Natural killer cell (primary cell): Measurements from ENCODE around the gene EBF3. TPM values are rescaled to one million over a fixed set of nuclear protein-coding genes. Genes with fewer than 3 reads are reported as not detected.

Source experiments
- ATAC-seq, 3 donors: fragments of 150-1000 bp in 2 of 3; fragments of 200-7000 bp in 1 of 3; cut with Tn5 transposase; 1 replicate in 1 of 3; 2 replicates in 2 of 3; pipeline ENCODE4 v1.10.0; 2021; ENCODE audit warnings: mild to moderate bottlenecking in 2 of 3, moderate library complexity in 2 of 3
- DNase-seq, 2 donors: peaks; one replicate each; pipeline versions ENCODE4 v3.0.0 to v3.0.0-alpha.2; 2013 to 2021; ENCODE audit warnings: mixed read lengths in 1 of 2
- H3K27ac ChIP-seq: one replicate; pipeline ENCODE4 v1.5.1; 2013; ENCODE audit warnings: mild to moderate bottlenecking, low read length
- H3K27me3 ChIP-seq: one replicate; pipeline ENCODE4 v1.6.1; 2013; ENCODE audit warnings: low read length; ENCODE audit not compliant: control insufficient read depth, insufficient read depth
- H3K36me3 ChIP-seq: one replicate; pipeline ENCODE4 v1.6.1; 2013; ENCODE audit warnings: low read length; ENCODE audit not compliant: control insufficient read depth, insufficient read depth
- H3K4me1 ChIP-seq: one replicate; pipeline ENCODE4 v1.6.1; 2013; ENCODE audit warnings: low read length; ENCODE audit not compliant: control insufficient read depth, insufficient read depth
- H3K4me3 ChIP-seq: one replicate; pipeline ENCODE4 v1.5.1; 2013; ENCODE audit warnings: low read length
- H3K9me3 ChIP-seq: one replicate; pipeline ENCODE4 v1.6.1; 2013; ENCODE audit warnings: low read length; ENCODE audit not compliant: control insufficient read depth, insufficient read depth
- H3K27ac Mint-ChIP-seq, 2 donors: one replicate each; pipeline ENCODE4 v1.8.0; 2022; ENCODE audit warnings: mild to moderate bottlenecking in 2 of 2, mixed read lengths in 2 of 2, moderate library complexity in 1 of 2
- H3K27me3 Mint-ChIP-seq, 2 donors: one replicate each; pipeline ENCODE4 v1.8.0; 2022; ENCODE audit warnings: low read depth in 2 of 2, mixed read lengths in 2 of 2
- H3K36me3 Mint-ChIP-seq: one replicate; pipeline ENCODE4 v1.8.0; 2022; ENCODE audit warnings: mixed read lengths
- H3K4me1 Mint-ChIP-seq, 2 donors: one replicate each; pipeline ENCODE4 v1.8.0; 2022; ENCODE audit warnings: mixed read lengths in 2 of 2
- H3K4me3 Mint-ChIP-seq: one replicate; pipeline ENCODE4 v1.8.0; 2022; ENCODE audit warnings: mild to moderate bottlenecking, moderate library complexity, mixed read lengths
- H3K9me3 Mint-ChIP-seq, 2 donors: one replicate each; pipeline ENCODE4 v1.8.0; 2022; ENCODE audit warnings: mixed read lengths in 2 of 2
- CTCF ChIP-seq: fragments of 200-600 bp; IDR thresholded peaks from one replicate; pipeline ENCODE4 v1.8.0; 2022; ENCODE audit warnings: antibody characterized with exemption
- WGBS: methylation state at CpG from one replicate; pipeline ENCODE4 v1.1.7; 2013; ENCODE audit warnings: missing lambda C conversion rate; ENCODE audit not compliant: insufficient coverage; 5-methylcytosine and 5-hydroxymethylcytosine counted together
- intact Hi-C: fragments of 100-400 bp; cut with micrococcal nuclease; formaldehyde crosslinking; loops from one replicate; pipeline ENCODE4 v1.14.2; 2022
- total RNA-seq, 4 donors: library from RNA; stranded (reverse); fragments of 120-200 nt in 1 of 4; gene quantifications; one replicate each; pipeline versions ENCODE4 v1.2.3 to v1.2.4, GENCODE V29; 2013 to 2022

Gene EBF3
- total RNA-seq, 3 donors from 2014 or later (not counting 1 experiment from before 2014, with no cell fraction given) = not detected

- Mint-ChIP-seq H3K36me3 (no peaks in the 10 kb centered on the region), H3K27me3 (no peaks in the 10 kb centered on the region), H3K4me3 (no peak overlapping the region), H3K4me1 (no peaks in the 10 kb centered on the region), H3K27ac (no peak overlapping the region), H3K9me3 (no peaks in the 10 kb centered on the region)
- no peak overlapping the region for H3K4me3 ChIP-seq
- no peaks in the 10 kb centered on the region for H3K27me3 ChIP-seq
- DNase-seq = no peak
- intact Hi-C loops = no loop called here
- H3K9me3 ChIP-seq = no peaks in the 10 kb centered on the region
- ATAC-seq = no peak
- no peak for TF ChIP-seq CTCF
- H3K27ac ChIP-seq = no peak overlapping the region
- no peaks in the 10 kb centered on the region for H3K4me1 ChIP-seq
- no peaks in the 10 kb centered on the region for H3K36me3 ChIP-seq
- WGBS = 38% methylated on average over 20 of the region's 20 CpGs
Measured at GRCh38 chr10:129883626-129884397, 80.3 kb downstream of the EBF3 start.

DNA sequence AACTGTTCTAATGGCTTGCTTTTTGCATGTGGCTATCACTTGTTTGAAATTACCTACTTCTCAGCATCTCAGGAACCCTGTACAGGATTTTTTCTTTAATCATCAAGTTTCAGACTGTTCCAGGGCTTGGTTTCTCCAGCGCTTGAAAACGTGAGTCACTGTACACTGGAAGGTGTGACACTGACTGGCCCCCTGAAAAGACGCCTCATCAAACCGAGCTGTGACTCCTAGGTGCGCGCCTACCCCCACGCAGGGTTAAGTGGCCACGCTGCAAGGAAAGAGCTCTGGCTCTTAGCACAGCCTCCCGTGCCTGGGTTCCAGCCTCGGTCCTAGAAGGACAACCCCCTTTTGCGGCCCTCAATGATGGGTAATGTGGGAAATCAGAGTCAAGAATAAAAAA, 81.0 kb downstream of the EBF3 start:
- DNase-seq (no peak), ATAC-seq (no peak)
- Histone ChIP-seq H3K4me1 (no peaks in the 10 kb centered on the region), H3K27me3 (no peaks in the 10 kb centered on the region), H3K9me3 (no peaks in the 10 kb centered on the region), H3K36me3 (no peaks in the 10 kb centered on the region), H3K4me3 (no peak overlapping the region), H3K27ac (no peak overlapping the region)
- Mint-ChIP-seq H3K27ac (no peak overlapping the region), H3K27me3 (no peaks in the 10 kb centered on the region), H3K9me3 (no peaks in the 10 kb centered on the region), H3K4me3 (no peak overlapping the region), H3K4me1 (no peaks in the 10 kb centered on the region), H3K36me3 (no peaks in the 10 kb centered on the region)
- 90% methylated on average over 11 of the region's 11 CpGs for WGBS
- TF ChIP-seq CTCF = no peak
- intact Hi-C loops = no loop called here

GRCh38 chr10:129882291-129883010, 81.6 kb downstream of the EBF3 start:
- Histone ChIP-seq H3K36me3 (no peaks in the 10 kb centered on the region), H3K9me3 (no peaks in the 10 kb centered on the region), H3K27me3 (no peaks in the 10 kb centered on the region), H3K27ac (no peak overlapping the region), H3K4me1 (no peaks in the 10 kb centered on the region), H3K4me3 (no peak overlapping the region)
- ATAC-seq = no peak
- no peaks in the 10 kb centered on the region for H3K27me3 Mint-ChIP-seq
- DNase-seq = no peak
- no peaks in the 10 kb centered on the region for H3K4me1 Mint-ChIP-seq
- WGBS = 86% methylated on average over 8 of the region's 9 CpGs
- no peak overlapping the region for H3K4me3 Mint-ChIP-seq
- no peak for TF ChIP-seq CTCF
- no peak overlapping the region for H3K27ac Mint-ChIP-seq
- intact Hi-C loops = no loop called here
- no peaks in the 10 kb centered on the region for H3K9me3 Mint-ChIP-seq
- H3K36me3 Mint-ChIP-seq = no peaks in the 10 kb centered on the region
